Kidney (tissue), 14 donors: ENCODE results near the gene PRPF4. TPM values are rescaled to one million over a fixed set of nuclear protein-coding genes. Genes with fewer than 3 reads are reported as not detected.

Source experiments
- DNase-seq, 5 donors: peaks; one replicate each; pipeline ENCODE4 v3.0.0-alpha.2; 2013 to 2020
- FAIRE-seq: peaks from 2 replicates; lab custom pipeline; 2012; peaks lifted over from hg19 to GRCh38; lab: Jason Lieb, UNC
- H3K27ac ChIP-seq, 2 donors: one replicate each; pipeline ENCODE4 v1.7.0; 2013; ENCODE audit warnings: low read depth in 2 of 2, low read length in 2 of 2, inconsistent platforms in 1 of 2
- H3K27me3 ChIP-seq: one replicate; pipeline ENCODE4 v1.7.1; 2013; ENCODE audit warnings: low read length, inconsistent platforms; ENCODE audit not compliant: control insufficient read depth, insufficient read depth
- H3K36me3 ChIP-seq, 3 donors: one replicate each; pipeline versions ENCODE4 v1.7.0 to v1.7.1; 2013; ENCODE audit warnings: low read length in 3 of 3, control low read depth in 1 of 3, inconsistent platforms in 1 of 3; ENCODE audit not compliant: insufficient read depth in 3 of 3, control insufficient read depth in 2 of 3
- H3K4me1 ChIP-seq, 3 donors: one replicate each; pipeline versions ENCODE4 v1.7.0 to v1.7.1; 2013; ENCODE audit warnings: low read length in 3 of 3, inconsistent platforms in 1 of 3, low read depth in 1 of 3; ENCODE audit not compliant: control insufficient read depth in 2 of 3, insufficient read depth in 2 of 3
- H3K4me3 ChIP-seq, 3 donors: one replicate each; pipeline versions ENCODE4 v1.7.0 to v1.8.1; 2013; ENCODE audit warnings: low read length in 3 of 3, control low read depth in 1 of 3, inconsistent platforms in 1 of 3
- H3K9ac ChIP-seq, 3 donors: one replicate each; pipeline versions ENCODE4 v1.7.0 to v1.7.1; 2013; ENCODE audit warnings: low read length in 3 of 3, control low read depth in 1 of 3, inconsistent platforms in 1 of 3
- H3K9me3 ChIP-seq, 3 donors: one replicate each; pipeline versions ENCODE4 v1.7.0 to v1.7.1; 2013; ENCODE audit warnings: low read length in 3 of 3, control low read depth in 1 of 3, inconsistent platforms in 1 of 3; ENCODE audit not compliant: control insufficient read depth in 2 of 3, insufficient read depth in 1 of 3
- CTCF ChIP-seq: IDR thresholded peaks from 3 replicates; pipeline ENCODE4 v1.5.1; 2012; ENCODE audit warnings: mild to moderate bottlenecking, moderate library complexity, borderline replicate concordance; ENCODE audit not compliant: insufficient read depth; ENCODE audit errors: extremely low read depth
- intact Hi-C: fragments of 100-400 bp; cut with DNase I; formaldehyde crosslinking; loops from one replicate; pipeline ENCODE4 v1.11.1; 2022
- polyA plus RNA-seq: library from polyadenylated mRNA; stranded (reverse); fragments of 350-450 nt; fragmentation: Illumina TruSeq; extraction: RNeasy Lipid Tissue Mini Kit (QIAGEN cat#74804); gene quantifications from one replicate; pipeline ENCODE4 v1.2.3, GENCODE V29; 2014; ENCODE audit warnings: low read depth, low replicate concordance; ENCODE audit not compliant: insufficient read depth
- total RNA-seq: library from RNA; stranded (reverse); fragmentation: NEBNext Ultra II Directional; extraction: Animal tissue kit (Norgen Biotek cat#: 25700); gene quantifications from one replicate; pipeline ENCODE4 v1.2.1, GENCODE V29; 2021
- donor health status: control.
- donor health status: control.
- donor health status: control.
- donor health status: control.
- donor health status: control.
- donor health status: DM: yes; HTN: yes; CAD: no.
- donor health status: Normal renal cell carcinoma (clear cell type).

Gene PRPF4
- total and polyA plus RNA-seq, 2 donors from 2014 or later: 12.8 to 20.0 TPM

- no peaks in the 10 kb centered on the region for H3K9me3 ChIP-seq
- no peak overlapping the region for H3K9ac ChIP-seq
- DNase-seq (no peak), FAIRE-seq (no peak)
- intact Hi-C loops: no loop called here
- H3K36me3 ChIP-seq: peaks cover 27 to 59% (median 34%) of the 10 kb centered on the region in 3 donors
- H3K27ac ChIP-seq: no peak overlapping the region
- TF ChIP-seq CTCF: no peak
- H3K4me3 ChIP-seq: no peak overlapping the region
- H3K4me1 ChIP-seq: no peaks in the 10 kb centered on the region
- no peaks in the 10 kb centered on the region for H3K27me3 ChIP-seq
Measured at GRCh38 chr9:113281356-113281755, 5.9 kb downstream of the PRPF4 start.

GRCh38 chr9:113289091-113289490 is 13.6 kb downstream of the PRPF4 start:
- Histone ChIP-seq H3K9ac (no peak overlapping the region), H3K36me3 (peaks cover 20 to 73% (median 46%) of the 10 kb centered on the region in 3 donors), H3K27ac (no peak overlapping the region), H3K27me3 (no peaks in the 10 kb centered on the region), H3K4me3 (no peak overlapping the region), H3K4me1 (no peaks in the 10 kb centered on the region), H3K9me3 (no peaks in the 10 kb centered on the region)
- DNase-seq: no peak
- intact Hi-C loops: no loop called here
- no peak for FAIRE-seq
- TF ChIP-seq CTCF: no peak

- FAIRE-seq: no peak
- H3K36me3 ChIP-seq: peaks cover 15 to 65% (median 39%) of the 10 kb centered on the region in 3 donors
- no peak overlapping the region for H3K4me3 ChIP-seq
- intact Hi-C loops: no loop called here
- no peaks in the 10 kb centered on the region for H3K4me1 ChIP-seq
- no peak overlapping the region for H3K27ac ChIP-seq
- no peak overlapping the region for H3K9ac ChIP-seq
- TF ChIP-seq CTCF: no peak
- no peak for DNase-seq
- H3K27me3 ChIP-seq: no peaks in the 10 kb centered on the region
- no peaks in the 10 kb centered on the region for H3K9me3 ChIP-seq
Measured at GRCh38 chr9:113290052-113290607, 14.7 kb downstream of the PRPF4 start.
